Measurements from ENCODE around the gene AGAP3. TPM values are rescaled to one million over a fixed set of nuclear protein-coding genes. Genes with fewer than 3 reads are reported as not detected.

Gene AGAP3
- total RNA-seq, 1 experiment from 2014 or later: 70.2 TPM

DNA sequence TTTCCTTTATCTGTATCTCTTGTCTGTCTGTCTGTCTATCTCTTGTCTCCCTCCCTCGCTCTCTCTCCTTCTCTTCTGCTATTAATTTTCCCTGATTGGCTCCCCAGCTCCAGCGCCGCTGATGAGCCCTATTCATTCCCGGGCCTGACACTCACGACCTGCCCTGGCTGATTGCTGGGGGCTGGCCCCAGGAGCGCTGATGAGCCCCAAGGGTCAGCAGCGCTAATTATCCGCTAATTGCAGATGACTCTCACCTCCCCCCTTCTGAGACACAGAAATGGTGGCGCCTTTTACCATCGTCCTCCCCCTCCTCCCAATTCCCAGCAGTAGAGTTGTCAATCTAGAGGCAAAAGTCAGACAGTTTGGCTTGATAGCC, 82.5 kb downstream of the AGAP3 start:
- no TSS peak for BruUV-seq (replicated peaks)
- Histone ChIP-seq H3K4me3 (ENCODE audit: low read depth, low read length) (no peak overlapping the region), H3K9me3 (no peaks in the 10 kb centered on the region), H3K4me1 (0 out of 2 replicates have a peak, but pooled peaks cover 4% of the 10 kb centered on the region), H3K36me3 (ENCODE audit: control insufficient read depth, insufficient read depth, low read length) (no peaks in the 10 kb centered on the region), H3K27me3 (replicated peaks; ENCODE audit: control insufficient read depth, insufficient read depth, low read length) (peaks cover 13% of the 10 kb centered on the region)
- Mint-ChIP-seq H3K36me3 (ENCODE audit: insufficient read depth, unreplicated experiment) (no peaks in the 10 kb centered on the region), H3K4me1 (ENCODE audit: low read depth, unreplicated experiment) (peaks cover 5% of the 10 kb centered on the region), H3K4me3 (ENCODE audit: unreplicated experiment) (peak overlapping the region; percentile 62), H3K27me3 (ENCODE audit: insufficient read depth, unreplicated experiment) (peaks cover 33% of the 10 kb centered on the region), H3K27ac (ENCODE audit: unreplicated experiment) (no peak overlapping the region), H3K9me3 (ENCODE audit: unreplicated experiment) (no peaks in the 10 kb centered on the region)
- DNase-seq: no peak
- ChIA-PET POLR2A (no interaction called here), CTCF (interaction anchor here (0.7 to 1.6 kb wide), 2 partner anchors 45 to 200 kb away, joined by 3 to 4 read pairs; no protein-coding TSS in a partner anchor)
- no peak for TF ChIP-seq CTCF (IDR thresholded peaks at IDR 0.05; ENCODE audit: insufficient read depth in 1 of 2, low read depth in 1 of 2, low read length in 1 of 2, severe bottlenecking in 1 of 2, unreplicated experiment in 1 of 2)
- intact Hi-C loops (cut with micrococcal nuclease; ENCODE audit: unreplicated experiment): loop anchor here (1.0 kb wide), 1 partner anchor 44 kb away; no protein-coding TSS in a partner anchor

DNA sequence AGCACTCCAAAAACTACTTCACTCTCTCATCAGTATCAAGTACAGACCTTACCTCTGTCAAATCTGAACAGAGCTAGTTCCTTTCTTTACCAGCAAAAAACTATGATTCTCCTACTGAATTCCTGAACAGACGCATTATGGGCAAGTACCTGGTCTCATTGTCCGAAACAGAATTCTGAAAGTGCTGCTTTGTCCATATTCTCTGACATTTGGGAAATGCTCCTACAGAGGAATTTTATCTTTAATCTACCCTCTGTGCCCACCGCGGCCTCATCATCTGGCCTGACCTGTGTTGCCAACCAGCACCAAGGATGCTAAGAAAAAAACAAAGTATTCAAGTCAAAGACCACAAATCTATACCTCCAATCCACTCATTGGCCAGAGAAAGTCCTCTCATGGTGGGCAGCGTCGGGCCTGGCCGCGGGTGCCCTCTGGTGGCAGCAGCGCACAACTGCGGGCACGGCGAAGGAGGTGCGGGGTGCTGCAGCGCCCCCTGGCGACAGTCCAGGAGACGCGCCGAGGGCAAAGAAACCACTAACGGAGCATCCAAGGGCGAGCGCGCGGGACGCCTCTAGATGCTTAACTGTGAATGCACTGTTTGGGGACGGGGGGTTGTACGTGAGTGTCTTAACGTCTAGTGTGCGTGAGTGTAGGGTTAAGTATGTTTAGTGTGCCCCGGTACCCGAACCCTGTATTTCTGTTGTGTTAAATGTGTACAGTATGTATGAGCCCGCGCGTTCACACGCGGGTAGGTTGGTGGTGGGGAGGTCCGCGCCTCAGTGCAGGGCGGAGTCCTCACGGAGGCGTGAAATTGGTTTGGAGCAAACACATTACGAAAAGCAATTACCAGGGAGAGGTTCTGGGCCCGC, 86.2 kb downstream of the AGAP3 start:
- DNase-seq: peak; percentile 63 to 84
- no TSS peak for BruUV-seq (replicated peaks)
- CTCF ChIA-PET: no interaction called here
- Histone ChIP-seq H3K36me3 (ENCODE audit: control insufficient read depth, insufficient read depth, low read length) (no peaks in the 10 kb centered on the region), H3K27me3 (replicated peaks; ENCODE audit: control insufficient read depth, insufficient read depth, low read length) (peaks cover 4% of the 10 kb centered on the region), H3K4me3 (ENCODE audit: low read depth, low read length) (no peak overlapping the region), H3K4me1 (no peaks in the 10 kb centered on the region), H3K9me3 (no peaks in the 10 kb centered on the region)
- peaks cover 33% of the 10 kb centered on the region for H3K27me3 Mint-ChIP-seq (ENCODE audit: insufficient read depth, unreplicated experiment)
- no peaks in the 10 kb centered on the region for H3K9me3 Mint-ChIP-seq (ENCODE audit: unreplicated experiment)
- H3K36me3 Mint-ChIP-seq (ENCODE audit: insufficient read depth, unreplicated experiment): no peaks in the 10 kb centered on the region
- peak; percentile 100 for TF ChIP-seq CTCF (IDR thresholded peaks at IDR 0.05; ENCODE audit: insufficient read depth in 1 of 2, low read depth in 1 of 2, low read length in 1 of 2, severe bottlenecking in 1 of 2, unreplicated experiment in 1 of 2)
- intact Hi-C loops (cut with micrococcal nuclease; ENCODE audit: unreplicated experiment): loop anchor here (1.0 to 2.0 kb wide), 3 partner anchors 48 to 138 kb away; partner anchors contain the start of gene SMARCD3
- H3K4me3 Mint-ChIP-seq (ENCODE audit: unreplicated experiment): no peak overlapping the region
- H3K4me1 Mint-ChIP-seq (ENCODE audit: low read depth, unreplicated experiment): peaks cover 5% of the 10 kb centered on the region
- no peak overlapping the region for H3K27ac Mint-ChIP-seq (ENCODE audit: unreplicated experiment)
- POLR2A ChIA-PET: no interaction called here

DNA sequence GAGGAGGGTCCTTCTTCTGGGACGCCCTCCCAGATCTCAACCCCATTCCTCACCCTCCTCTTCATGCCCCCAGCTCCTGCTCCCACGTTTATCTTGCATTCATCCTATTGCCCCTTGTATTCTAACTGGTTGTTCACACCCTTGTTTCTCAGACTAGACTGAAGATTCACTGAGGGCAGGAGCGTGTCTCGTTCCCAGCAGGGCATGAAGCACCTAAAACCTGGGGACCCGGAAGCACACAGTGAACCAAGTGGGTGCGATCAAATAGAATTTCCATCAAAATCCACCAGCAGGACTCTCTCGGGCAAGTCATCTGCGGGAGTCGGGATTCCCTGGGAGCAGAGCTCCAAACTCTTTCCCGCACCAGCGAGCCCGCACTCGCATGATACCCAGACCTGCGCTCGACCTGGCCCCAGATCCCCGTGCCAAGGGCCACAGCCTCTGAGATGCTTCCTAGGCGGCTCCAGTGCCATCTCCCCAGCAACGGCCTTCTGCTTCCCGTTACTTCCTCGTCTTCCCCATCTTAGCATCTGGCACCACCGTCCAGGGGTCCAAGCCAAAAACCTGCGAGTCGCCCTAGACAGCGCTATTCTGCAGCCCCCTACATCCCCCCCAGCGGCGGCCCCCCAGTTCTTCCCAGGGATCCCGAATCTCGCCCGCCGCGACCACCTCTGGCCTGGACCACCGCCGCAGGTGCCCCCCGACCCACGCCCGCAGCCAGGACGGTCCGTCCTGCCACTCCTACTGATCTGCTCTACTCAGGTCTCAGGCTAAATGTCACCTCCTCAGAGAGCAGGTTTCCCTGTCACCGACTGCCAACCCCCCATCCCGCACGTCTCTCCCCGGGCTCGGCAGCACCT, 87.3 kb downstream of the AGAP3 start:
- peaks cover under 1% of the 10 kb centered on the region for H3K4me1 Mint-ChIP-seq (ENCODE audit: low read depth, unreplicated experiment)
- H3K4me3 Mint-ChIP-seq (ENCODE audit: unreplicated experiment): no peak overlapping the region
- Histone ChIP-seq H3K36me3 (ENCODE audit: control insufficient read depth, insufficient read depth, low read length) (no peaks in the 10 kb centered on the region), H3K27me3 (replicated peaks; ENCODE audit: control insufficient read depth, insufficient read depth, low read length) (peaks cover 4% of the 10 kb centered on the region), H3K9me3 (no peaks in the 10 kb centered on the region), H3K4me1 (no peaks in the 10 kb centered on the region), H3K4me3 (ENCODE audit: low read depth, low read length) (no peak overlapping the region)
- BruUV-seq (replicated peaks): no TSS peak
- CTCF ChIA-PET: interaction anchor here (0.6 kb wide), 1 partner anchor 64 kb away, joined by 5 read pairs; no protein-coding TSS in a partner anchor
- POLR2A ChIA-PET: no interaction called here
- H3K9me3 Mint-ChIP-seq (ENCODE audit: unreplicated experiment): no peaks in the 10 kb centered on the region
- no peak overlapping the region for H3K27ac Mint-ChIP-seq (ENCODE audit: unreplicated experiment)
- no peak for TF ChIP-seq CTCF (IDR thresholded peaks at IDR 0.05; ENCODE audit: insufficient read depth in 1 of 2, low read depth in 1 of 2, low read length in 1 of 2, severe bottlenecking in 1 of 2, unreplicated experiment in 1 of 2)
- DNase-seq: peak in 1 of 2 experiments; percentile 25
- intact Hi-C loops (cut with micrococcal nuclease; ENCODE audit: unreplicated experiment): loop anchor here (2.0 kb wide), 2 partner anchors 75 to 137 kb away; partner anchors contain the start of gene SMARCD3
- no peaks in the 10 kb centered on the region for H3K36me3 Mint-ChIP-seq (ENCODE audit: insufficient read depth, unreplicated experiment)
- H3K27me3 Mint-ChIP-seq (ENCODE audit: insufficient read depth, unreplicated experiment): peaks cover 31% of the 10 kb centered on the region

Data from Caco-2 (cell line).